GM23248 (cell line): ENCODE measurements around the gene UBXN10.

Source experiments
- EZH2 ChIP-seq: fragments of 200-600 bp; sonication (generic); IDR thresholded peaks from 2 replicates; pipeline ENCODE4 v1.6.1; 2018; ENCODE audit warnings: antibody characterized with exemption, mild to moderate bottlenecking; ENCODE audit not compliant: insufficient read depth, poor library complexity, severe bottlenecking
- EZH2phosphoT487 ChIP-seq: fragments of 200-600 bp; sonication (generic); IDR thresholded peaks from 2 replicates; pipeline ENCODE4 v1.6.1; 2018; ENCODE audit warnings: antibody characterized with exemption, moderate library complexity, mild to moderate bottlenecking, low read depth; ENCODE audit not compliant: insufficient read depth

- TF ChIP-seq EZH2, result no peak
- no peak for TF ChIP-seq EZH2phosphoT487
Observed at GRCh38 chr1:20172033-20172590, 13.8 kb upstream of the UBXN10 start.
